OCI-LY7 (cell line): Measurements from ENCODE around the gene PTPRF.

Experiments used
- CTCF ChIP-seq: fragments of 200-600 bp; sonication (generic); conservative IDR thresholded peaks from 2 replicates; pipeline ENCODE4 v1.5.1; 2014; ENCODE audit warnings: mild to moderate bottlenecking, antibody characterized with exemption, low read length, moderate library complexity, mixed read lengths
- EZH2phosphoT487 ChIP-seq: fragments of 200-600 bp; sonication (generic); IDR thresholded peaks from 2 replicates; pipeline ENCODE4 v1.6.1; 2018; ENCODE audit warnings: low read depth, borderline replicate concordance, mild to moderate bottlenecking, mixed run types, antibody characterized with exemption, low read length, moderate library complexity, mixed read lengths

GRCh38 chr1:43550598-43551246 is 20.0 kb downstream of the PTPRF start:
- no peak for TF ChIP-seq CTCF
- TF ChIP-seq EZH2phosphoT487, result no peak
